ENCODE measurements around the gene TMEM203.

TMEM203 gene

GRCh38 chr9:137253717-137254623 lies 48.5 kb upstream of the TMEM203 start:
- H3K4me2 ChIP-seq (ENCODE audit: low read depth, low read length), result peak overlapping the region; percentile 98
- H2AFZ ChIP-seq (ENCODE audit: low read length), result peak overlapping the region; percentile 99; the same call in 1 of the 2 replicates
- H3K9ac ChIP-seq (ENCODE audit: low read length), result peak overlapping the region; percentile 63; the same call in 1 of the 2 replicates
- H3K36me3 ChIP-seq (replicated peaks; ENCODE audit: insufficient read depth, low read length), result peaks cover 1% of the 10 kb centered on the region; the same call in 1 of the 2 replicates
- no peaks in the 10 kb centered on the region for H4K20me1 ChIP-seq (ENCODE audit: insufficient read depth, low read length)
- TF ChIP-seq EZH2phosphoT487 (IDR thresholded peaks at IDR 0.05; ENCODE audit: low read length) (no peak), EZH2 (optimal IDR thresholded peaks at IDR 0.05; ENCODE audit: low read depth, low read length) (no peak), CTCF (IDR thresholded peaks at IDR 0.05; ENCODE audit: low read length) (no peak)
- H3K79me2 ChIP-seq (ENCODE audit: low read length), result peaks cover 24% of the 10 kb centered on the region
- H3K27me3 ChIP-seq (replicated peaks; ENCODE audit: insufficient read depth, low read length), result no peaks in the 10 kb centered on the region
- peaks cover 10% of the 10 kb centered on the region; the same call in 1 of the 2 replicates for H3K4me1 ChIP-seq (ENCODE audit: low read length)
- H3K27ac ChIP-seq (ENCODE audit: low read length), result no peak overlapping the region
- peaks cover 8% of the 10 kb centered on the region for H3F3A ChIP-seq (ENCODE audit: insufficient read depth, low read length)
- H3K9me3 ChIP-seq (replicated peaks; ENCODE audit: insufficient read depth, low read length), result no peaks in the 10 kb centered on the region
- DNase-seq, result no peak
- H3K9me2 ChIP-seq (replicated peaks; ENCODE audit: insufficient read depth, low read length), result no peaks in the 10 kb centered on the region
- H3K4me3 ChIP-seq (ENCODE audit: low read length), result peak overlapping the region; percentile 79

- H3K27me3 ChIP-seq (replicated peaks; ENCODE audit: insufficient read depth, low read length), result no peaks in the 10 kb centered on the region
- no peaks in the 10 kb centered on the region for H3K9me2 ChIP-seq (replicated peaks; ENCODE audit: insufficient read depth, low read length)
- no peaks in the 10 kb centered on the region for H3K9me3 ChIP-seq (replicated peaks; ENCODE audit: insufficient read depth, low read length)
- no peaks in the 10 kb centered on the region for H4K20me1 ChIP-seq (ENCODE audit: insufficient read depth, low read length)
- no peak overlapping the region for H3K4me3 ChIP-seq (ENCODE audit: low read length)
- H3K9ac ChIP-seq (ENCODE audit: low read length), result no peak overlapping the region
- H2AFZ ChIP-seq (ENCODE audit: low read length), result no peak overlapping the region
- no peaks in the 10 kb centered on the region for H3K36me3 ChIP-seq (replicated peaks; ENCODE audit: insufficient read depth, low read length)
- DNase-seq, result no peak
- H3K4me2 ChIP-seq (ENCODE audit: low read depth, low read length), result no peak overlapping the region
- H3F3A ChIP-seq (ENCODE audit: insufficient read depth, low read length), result peaks cover 8% of the 10 kb centered on the region
- H3K79me2 ChIP-seq (ENCODE audit: low read length), result peaks cover 19% of the 10 kb centered on the region
- peaks cover 10% of the 10 kb centered on the region; the same call in 1 of the 2 replicates for H3K4me1 ChIP-seq (ENCODE audit: low read length)
- TF ChIP-seq EZH2 (optimal IDR thresholded peaks at IDR 0.05; ENCODE audit: low read depth, low read length), result no peak
- no peak overlapping the region for H3K27ac ChIP-seq (ENCODE audit: low read length)
These were observed 47.4 kb upstream of the TMEM203 start for GRCh38 chr9:137252555-137253506.

GRCh38 chr9:137251490-137252268 lies 46.2 kb upstream of the TMEM203 start:
- H3K4me1 ChIP-seq (ENCODE audit: low read length), result peaks cover 10% of the 10 kb centered on the region; the same call in 1 of the 2 replicates
- H3K36me3 ChIP-seq (replicated peaks; ENCODE audit: insufficient read depth, low read length), result no peaks in the 10 kb centered on the region

More at GRCh38 chr9:137251490-137252268, 46.2 kb upstream of the TMEM203 start:
- no peak overlapping the region for H3K27ac ChIP-seq (ENCODE audit: low read length)
- H3K79me2 ChIP-seq (ENCODE audit: low read length), result peaks cover 14% of the 10 kb centered on the region
- no peak for DNase-seq
- H3K4me2 ChIP-seq (ENCODE audit: low read depth, low read length), result no peak overlapping the region
- no peaks in the 10 kb centered on the region for H3K9me3 ChIP-seq (replicated peaks; ENCODE audit: insufficient read depth, low read length)
- no peaks in the 10 kb centered on the region for H3K9me2 ChIP-seq (replicated peaks; ENCODE audit: insufficient read depth, low read length)
- H3F3A ChIP-seq (ENCODE audit: insufficient read depth, low read length), result peaks cover 8% of the 10 kb centered on the region
- no peaks in the 10 kb centered on the region for H3K27me3 ChIP-seq (replicated peaks; ENCODE audit: insufficient read depth, low read length)
- no peak overlapping the region for H3K9ac ChIP-seq (ENCODE audit: low read length)
- no peaks in the 10 kb centered on the region for H4K20me1 ChIP-seq (ENCODE audit: insufficient read depth, low read length)
- no peak overlapping the region for H2AFZ ChIP-seq (ENCODE audit: low read length)
- no peak overlapping the region for H3K4me3 ChIP-seq (ENCODE audit: low read length)
- no peak for TF ChIP-seq EZH2 (optimal IDR thresholded peaks at IDR 0.05; ENCODE audit: low read depth, low read length)
- TF ChIP-seq EZH2phosphoT487 (IDR thresholded peaks at IDR 0.05; ENCODE audit: low read length), result no peak
- no peak for TF ChIP-seq CTCF (IDR thresholded peaks at IDR 0.05; ENCODE audit: low read length)
